Activated T-helper 9 cell treated with anti-CD3 and anti-CD28 coated beads, Interleukin-2, amount 50 U/mL, for 16 hours (primary cell): ENCODE measurements around the gene HOXA10.

Experiments used
- DNase-seq: peaks from one replicate; pipeline ENCODE4 v3.0.0-alpha.2; 2020; ENCODE audit warnings: low read depth

HOXA10 gene

GRCh38 chr7:27165996-27166530 is 8.1 kb downstream of the HOXA10 start:
- no peak for DNase-seq

GRCh38 chr7:27165089-27165995 is 8.8 kb downstream of the HOXA10 start, which contains the start of gene HOXA9:
TSS of gene HOXA9 (minus strand) at chr7:27165537. CDS start at chr7:27165457, 80 bp downstream.
- no peak for DNase-seq

- DNase-seq, result no peak
Observed at GRCh38 chr7:27164367-27165088, 9.6 kb downstream of the HOXA10 start.

GRCh38 chr7:27164045-27164366 is 10.1 kb downstream of the HOXA10 start:
- no peak for DNase-seq

- DNase-seq, result no peak
Observed at GRCh38 chr7:27163288-27164044, 10.7 kb downstream of the HOXA10 start.

- no peak for DNase-seq
Observed at GRCh38 chr7:27162561-27163287, 11.4 kb downstream of the HOXA10 start.

GRCh38 chr7:27161721-27162560 is 12.2 kb downstream of the HOXA10 start:
- no peak for DNase-seq

- no peak for DNase-seq
Observed at GRCh38 chr7:27161214-27161720, 12.9 kb downstream of the HOXA10 start.

- DNase-seq, result peak; percentile 76
Observed at GRCh38 chr7:27160546-27161213, 13.4 kb downstream of the HOXA10 start.

GRCh38 chr7:27160145-27160545 is 14.0 kb downstream of the HOXA10 start:
- DNase-seq, result no peak

GRCh38 chr7:27159266-27160144 is 14.6 kb downstream of the HOXA10 start:
- DNase-seq, result no peak

- DNase-seq, result no peak
Observed at GRCh38 chr7:27158436-27159265, 15.5 kb downstream of the HOXA10 start.

GRCh38 chr7:27157702-27158431 is 16.3 kb downstream of the HOXA10 start:
- DNase-seq, result no peak

- DNase-seq, result no peak
Observed at GRCh38 chr7:27156916-27157701, 17.0 kb downstream of the HOXA10 start.

GRCh38 chr7:27156508-27156898 is 17.6 kb downstream of the HOXA10 start, which contains the start of gene HOXA7:
TSS of gene HOXA7 (minus strand) at chr7:27156675. CDS start at chr7:27156545, 130 bp downstream.
- DNase-seq, result no peak

GRCh38 chr7:27155816-27156507 is 18.2 kb downstream of the HOXA10 start:
- no peak for DNase-seq
